GM12878 (cell line): ENCODE results near the gene PRUNE2.

Experiments used
- FOXM1 ChIP-seq: IDR thresholded peaks from 2 replicates; pipeline ENCODE4 v1.6.1; 2012; ENCODE audit warnings: low read depth, mild to moderate bottlenecking, inconsistent platforms, low read length, moderate library complexity
- HDGF ChIP-seq: fragments of 450-650 bp; IDR thresholded peaks from 2 replicates; pipeline ENCODE4 v1.6.1; 2016; ENCODE audit warnings: antibody characterized with exemption
- MXI1 ChIP-seq: fragments of 150-350 bp; IDR thresholded peaks from 2 replicates; pipeline ENCODE4 v1.6.1; 2011; ENCODE audit warnings: low read depth, mild to moderate bottlenecking, inconsistent platforms, low read length, improper control_type of control experiment
- TAF1 ChIP-seq: IDR thresholded peaks from 2 replicates; pipeline ENCODE4 v1.6.1; 2011; ENCODE audit warnings: mild to moderate bottlenecking, low read depth, low read length, borderline replicate concordance
- TF ChIP-seq, protein P1 (sequence below), 3 experiments: IDR thresholded peaks in 2 of 3; conservative IDR thresholded peaks in 1 of 3; 2 replicates each; pipeline ENCODE4 v1.5.1; 2011; ENCODE audit warnings: low read depth in 3 of 3, low read length in 3 of 3, mild to moderate bottlenecking in 3 of 3, control low read depth in 2 of 3, moderate library complexity in 2 of 3, inconsistent platforms in 1 of 3, mixed read lengths in 1 of 3; ENCODE audit not compliant: control insufficient read depth in 2 of 3, insufficient read depth in 1 of 3; ENCODE audit errors: extremely low read depth in 1 of 3
- TF ChIP-seq, protein P2 (sequence below): fragments of 450-650 bp; formaldehyde crosslinking; IDR thresholded peaks from 2 replicates; pipeline ENCODE4 v1.4.0; 2020; ENCODE audit warnings: mild to moderate bottlenecking, moderate library complexity
- TF ChIP-seq, protein P3 (sequence below): IDR thresholded peaks from 2 replicates; pipeline ENCODE4 v1.6.1; 2012; ENCODE audit warnings: low read depth, low read length, improper control_type of control experiment
- TF ChIP-seq, protein P4 (sequence below): IDR thresholded peaks from 2 replicates; pipeline ENCODE4 v1.6.1; 2011; ENCODE audit warnings: low read depth, low read length, improper control_type of control experiment, borderline replicate concordance

DNA sequence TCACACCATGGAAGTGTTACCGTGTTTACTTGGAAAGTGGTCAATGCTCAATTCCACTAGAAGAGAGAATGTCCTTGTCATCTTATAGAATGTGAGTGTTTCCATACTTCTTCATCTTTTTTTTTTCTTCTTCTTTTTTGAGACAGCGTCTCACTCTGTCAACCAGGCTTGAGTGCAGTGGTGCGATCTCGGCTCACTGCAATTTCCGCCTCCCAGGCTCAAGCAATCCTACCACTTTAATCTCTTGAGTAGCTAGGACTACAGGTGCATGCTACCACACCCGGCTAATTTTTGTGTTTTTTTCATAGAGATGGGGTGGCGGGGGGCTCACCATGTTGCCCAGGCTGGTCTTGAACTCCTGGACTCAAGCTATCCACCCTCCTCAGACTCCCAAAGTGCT lies 278.9 kb downstream of the PRUNE2 start:
- TF ChIP-seq, protein P1, sequence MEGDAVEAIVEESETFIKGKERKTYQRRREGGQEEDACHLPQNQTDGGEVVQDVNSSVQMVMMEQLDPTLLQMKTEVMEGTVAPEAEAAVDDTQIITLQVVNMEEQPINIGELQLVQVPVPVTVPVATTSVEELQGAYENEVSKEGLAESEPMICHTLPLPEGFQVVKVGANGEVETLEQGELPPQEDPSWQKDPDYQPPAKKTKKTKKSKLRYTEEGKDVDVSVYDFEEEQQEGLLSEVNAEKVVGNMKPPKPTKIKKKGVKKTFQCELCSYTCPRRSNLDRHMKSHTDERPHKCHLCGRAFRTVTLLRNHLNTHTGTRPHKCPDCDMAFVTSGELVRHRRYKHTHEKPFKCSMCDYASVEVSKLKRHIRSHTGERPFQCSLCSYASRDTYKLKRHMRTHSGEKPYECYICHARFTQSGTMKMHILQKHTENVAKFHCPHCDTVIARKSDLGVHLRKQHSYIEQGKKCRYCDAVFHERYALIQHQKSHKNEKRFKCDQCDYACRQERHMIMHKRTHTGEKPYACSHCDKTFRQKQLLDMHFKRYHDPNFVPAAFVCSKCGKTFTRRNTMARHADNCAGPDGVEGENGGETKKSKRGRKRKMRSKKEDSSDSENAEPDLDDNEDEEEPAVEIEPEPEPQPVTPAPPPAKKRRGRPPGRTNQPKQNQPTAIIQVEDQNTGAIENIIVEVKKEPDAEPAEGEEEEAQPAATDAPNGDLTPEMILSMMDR (IDR thresholded peaks at IDR 0.05 in 2 of 3, conservative IDR thresholded peaks at IDR 0.05 in 1 of 3; ENCODE audit: control insufficient read depth in 2 of 3, extremely low read depth in 1 of 3, insufficient read depth in 1 of 3, low read depth in 3 of 3, low read length in 3 of 3) = no peak
- TF ChIP-seq, protein P2, sequence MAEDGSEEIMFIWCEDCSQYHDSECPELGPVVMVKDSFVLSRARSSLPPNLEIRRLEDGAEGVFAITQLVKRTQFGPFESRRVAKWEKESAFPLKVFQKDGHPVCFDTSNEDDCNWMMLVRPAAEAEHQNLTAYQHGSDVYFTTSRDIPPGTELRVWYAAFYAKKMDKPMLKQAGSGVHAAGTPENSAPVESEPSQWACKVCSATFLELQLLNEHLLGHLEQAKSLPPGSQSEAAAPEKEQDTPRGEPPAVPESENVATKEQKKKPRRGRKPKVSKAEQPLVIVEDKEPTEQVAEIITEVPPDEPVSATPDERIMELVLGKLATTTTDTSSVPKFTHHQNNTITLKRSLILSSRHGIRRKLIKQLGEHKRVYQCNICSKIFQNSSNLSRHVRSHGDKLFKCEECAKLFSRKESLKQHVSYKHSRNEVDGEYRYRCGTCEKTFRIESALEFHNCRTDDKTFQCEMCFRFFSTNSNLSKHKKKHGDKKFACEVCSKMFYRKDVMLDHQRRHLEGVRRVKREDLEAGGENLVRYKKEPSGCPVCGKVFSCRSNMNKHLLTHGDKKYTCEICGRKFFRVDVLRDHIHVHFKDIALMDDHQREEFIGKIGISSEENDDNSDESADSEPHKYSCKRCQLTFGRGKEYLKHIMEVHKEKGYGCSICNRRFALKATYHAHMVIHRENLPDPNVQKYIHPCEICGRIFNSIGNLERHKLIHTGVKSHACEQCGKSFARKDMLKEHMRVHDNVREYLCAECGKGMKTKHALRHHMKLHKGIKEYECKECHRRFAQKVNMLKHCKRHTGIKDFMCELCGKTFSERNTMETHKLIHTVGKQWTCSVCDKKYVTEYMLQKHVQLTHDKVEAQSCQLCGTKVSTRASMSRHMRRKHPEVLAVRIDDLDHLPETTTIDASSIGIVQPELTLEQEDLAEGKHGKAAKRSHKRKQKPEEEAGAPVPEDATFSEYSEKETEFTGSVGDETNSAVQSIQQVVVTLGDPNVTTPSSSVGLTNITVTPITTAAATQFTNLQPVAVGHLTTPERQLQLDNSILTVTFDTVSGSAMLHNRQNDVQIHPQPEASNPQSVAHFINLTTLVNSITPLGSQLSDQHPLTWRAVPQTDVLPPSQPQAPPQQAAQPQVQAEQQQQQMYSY = no peak
- TF ChIP-seq FOXM1 (no peak), MXI1 (no peak), HDGF (no peak), TAF1 (no peak)
- TF ChIP-seq, protein P3, sequence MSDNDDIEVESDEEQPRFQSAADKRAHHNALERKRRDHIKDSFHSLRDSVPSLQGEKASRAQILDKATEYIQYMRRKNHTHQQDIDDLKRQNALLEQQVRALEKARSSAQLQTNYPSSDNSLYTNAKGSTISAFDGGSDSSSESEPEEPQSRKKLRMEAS = no peak
- TF ChIP-seq, protein P4, sequence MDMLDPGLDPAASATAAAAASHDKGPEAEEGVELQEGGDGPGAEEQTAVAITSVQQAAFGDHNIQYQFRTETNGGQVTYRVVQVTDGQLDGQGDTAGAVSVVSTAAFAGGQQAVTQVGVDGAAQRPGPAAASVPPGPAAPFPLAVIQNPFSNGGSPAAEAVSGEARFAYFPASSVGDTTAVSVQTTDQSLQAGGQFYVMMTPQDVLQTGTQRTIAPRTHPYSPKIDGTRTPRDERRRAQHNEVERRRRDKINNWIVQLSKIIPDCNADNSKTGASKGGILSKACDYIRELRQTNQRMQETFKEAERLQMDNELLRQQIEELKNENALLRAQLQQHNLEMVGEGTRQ = no peak
